ENCODE data around the gene CCBE1.

Gene CCBE1

GRCh38 chr18:59385191-59385590 is 312.0 kb downstream of the CCBE1 start:
- no peak for DNase-seq (ENCODE audit: low read depth, low spot score)
- CTCF ChIA-PET, result interaction anchor here (2.9 kb wide), 1 partner anchor 18 kb away, joined by 24 read pairs; no protein-coding TSS in a partner anchor
- H3K4me3 ChIP-seq (ENCODE audit: low read depth, low read length), result no peak overlapping the region
- TF ChIP-seq CTCF (IDR thresholded peaks at IDR 0.05; ENCODE audit: insufficient read depth, low read length, missing control alignments), result no peak
- POLR2A ChIA-PET, result no interaction called here

GRCh38 chr18:59383851-59384250 is 313.4 kb downstream of the CCBE1 start:
- H3K4me3 ChIP-seq (ENCODE audit: low read depth, low read length), result no peak overlapping the region
- no peak for TF ChIP-seq CTCF (IDR thresholded peaks at IDR 0.05; ENCODE audit: insufficient read depth, low read length, missing control alignments)
- POLR2A ChIA-PET, result no interaction called here
- DNase-seq (ENCODE audit: low read depth, low spot score), result no peak
- CTCF ChIA-PET, result interaction anchor here (0.6 to 2.9 kb wide), 5 partner anchors 13 to 135 kb away, joined by 3 to 24 read pairs (median 4); no protein-coding TSS in a partner anchor

DNA sequence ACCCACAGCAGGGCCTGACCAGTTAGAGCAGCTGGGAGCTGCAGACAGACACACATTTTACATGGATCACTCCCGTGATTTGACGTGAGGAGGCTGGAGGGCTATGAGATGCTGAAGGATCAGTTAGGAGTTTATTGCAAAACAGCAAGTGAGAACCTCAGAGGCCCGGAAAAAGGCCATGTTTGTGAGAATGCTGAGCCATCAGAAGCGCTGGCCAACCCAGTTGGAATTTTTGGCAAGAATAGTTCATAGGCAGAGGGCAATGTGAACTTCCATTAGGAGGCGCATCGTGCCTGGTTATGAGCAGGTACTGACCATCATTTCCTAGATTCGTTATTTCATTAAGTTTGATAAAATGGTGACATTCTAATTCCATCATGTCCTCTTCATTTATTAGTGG is 314.8 kb downstream of the CCBE1 start:
- no peak overlapping the region for H3K4me3 ChIP-seq (ENCODE audit: low read depth, low read length)
- TF ChIP-seq CTCF (IDR thresholded peaks at IDR 0.05; ENCODE audit: insufficient read depth, low read length, missing control alignments), result no peak
- CTCF ChIA-PET, result interaction anchor here (1.2 to 2.9 kb wide), 3 partner anchors 20 to 134 kb away, joined by 7 to 24 read pairs (median 8); no protein-coding TSS in a partner anchor
- no peak for DNase-seq (ENCODE audit: low read depth, low spot score)
- POLR2A ChIA-PET, result no interaction called here

DNA sequence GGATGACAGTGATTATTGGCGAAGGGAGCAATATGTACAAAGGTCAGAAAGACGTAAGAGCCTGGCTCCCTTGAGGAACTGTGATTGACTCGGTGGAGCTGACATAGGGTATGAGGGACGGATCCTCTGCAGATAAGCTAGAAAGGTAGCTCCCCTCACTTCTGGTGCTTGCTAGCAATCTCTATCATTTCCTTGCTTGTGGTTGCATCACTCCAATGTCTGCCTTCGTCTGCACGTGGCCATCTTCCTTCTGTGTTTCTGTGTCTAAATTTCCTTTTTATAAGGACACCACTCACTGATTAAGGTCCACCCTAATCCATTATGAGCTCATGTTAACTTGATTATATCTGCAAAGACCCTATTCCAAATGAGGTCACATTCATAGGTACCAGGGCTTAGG is 315.3 kb downstream of the CCBE1 start:
- no peak overlapping the region for H3K4me3 ChIP-seq (ENCODE audit: low read depth, low read length)
- no peak for DNase-seq (ENCODE audit: low read depth, low spot score)
- ChIA-PET POLR2A (no interaction called here), CTCF (interaction anchor here (0.6 to 2.4 kb wide), 3 partner anchors 15 to 133 kb away, joined by 4 to 8 read pairs (median 7); no protein-coding TSS in a partner anchor)
- TF ChIP-seq CTCF (IDR thresholded peaks at IDR 0.05; ENCODE audit: insufficient read depth, low read length, missing control alignments), result no peak

Measured in AG04449 (cell line).